Fibroblast of lung (primary cell): Measurements from ENCODE around the gene KDM8. TPM values are rescaled to one million over a fixed set of nuclear protein-coding genes. Genes with fewer than 3 reads are reported as not detected.

Experiments used
- DNase-seq, 2 donors: peaks; one replicate each; pipeline versions ENCODE4 v3.0.0 to v3.0.0-alpha.2; 2010; ENCODE audit warnings: low read depth in 2 of 2
- H2AFZ ChIP-seq: 2 replicates; pipeline ENCODE4 v1.5.1; 2012; ENCODE audit warnings: low read length, control low read depth, inconsistent platforms
- H3K27ac ChIP-seq: 2 replicates; pipeline ENCODE4 v1.5.1; 2011; ENCODE audit warnings: low read length, control low read depth; ENCODE audit not compliant: insufficient read depth
- H3K27me3 ChIP-seq: 2 replicates; pipeline ENCODE4 v1.5.1; 2011; ENCODE audit warnings: mild to moderate bottlenecking, low read length; ENCODE audit not compliant: control insufficient read depth, insufficient read depth
- H3K36me3 ChIP-seq: 2 replicates; pipeline ENCODE4 v1.5.1; 2011; ENCODE audit warnings: low read length; ENCODE audit not compliant: control insufficient read depth, insufficient read depth
- H3K4me1 ChIP-seq: 2 replicates; pipeline ENCODE4 v1.5.1; 2011; ENCODE audit warnings: low read length; ENCODE audit not compliant: control insufficient read depth, insufficient read depth; ENCODE audit errors: extremely low read depth
- H3K4me2 ChIP-seq: 2 replicates; pipeline ENCODE4 v1.5.1; 2011; ENCODE audit warnings: low read length, control low read depth; ENCODE audit not compliant: insufficient read depth; ENCODE audit errors: extremely low read depth
- H3K4me3 ChIP-seq, 4 experiments: fragments of 200-600 bp in 1 of 4; sonication (generic) in 1 of 4; replicated peaks in 1 of 4; 2 replicates each; pipeline ENCODE4 v1.5.1; 2011 to 2016; ENCODE audit warnings: low read length in 4 of 4, low read depth in 3 of 4, mild to moderate bottlenecking in 3 of 4, control low read depth in 2 of 4, inconsistent platforms in 1 of 4, mixed read lengths in 1 of 4; ENCODE audit not compliant: insufficient read depth in 1 of 4; ENCODE audit errors: control extremely low read depth in 1 of 4
- H3K79me2 ChIP-seq: 2 replicates; pipeline ENCODE4 v1.5.1; 2012; ENCODE audit warnings: mild to moderate bottlenecking, low read length, inconsistent platforms; ENCODE audit not compliant: control insufficient read depth, insufficient read depth
- H3K9ac ChIP-seq: 2 replicates; pipeline ENCODE4 v1.5.1; 2011; ENCODE audit warnings: mild to moderate bottlenecking, low read length, control low read depth; ENCODE audit not compliant: insufficient read depth
- H3K9me3 ChIP-seq: 2 replicates; pipeline ENCODE4 v1.5.1; 2012; ENCODE audit warnings: low read depth, low read length; ENCODE audit not compliant: control insufficient read depth, insufficient read depth
- H4K20me1 ChIP-seq: 2 replicates; pipeline ENCODE4 v1.5.1; 2011; ENCODE audit warnings: low read length; ENCODE audit not compliant: control insufficient read depth, insufficient read depth; ENCODE audit errors: extremely low read depth
- CTCF ChIP-seq, 2 donors: IDR thresholded peaks in 1 of 2; conservative IDR thresholded peaks in 1 of 2; 1 replicate in 1 of 2; 2 replicates in 1 of 2; pipeline ENCODE4 v1.5.1; 2011 to 2012; ENCODE audit warnings: low read length in 2 of 2, control low read depth in 1 of 2, inconsistent platforms in 1 of 2, low read depth in 1 of 2, mild to moderate bottlenecking in 1 of 2
- EZH2 ChIP-seq: IDR thresholded peaks from 2 replicates; pipeline ENCODE4 v1.5.1; 2012; ENCODE audit warnings: low read length, control low read depth, mild to moderate bottlenecking; ENCODE audit errors: missing control alignments
- polyA plus RNA-seq, 2 donors: library from polyadenylated mRNA; depleted of rRNA in 1 of 2; stranded (reverse) in 1 of 2; unstranded in 1 of 2; fragments of >200 nt; gene quantifications; 2 replicates each; pipeline ENCODE4 v1.2.1, GENCODE V29; 2011 to 2012; ENCODE audit warnings: missing spikeins in 1 of 2
- total RNA-seq: library from RNA; depleted of rRNA; stranded (reverse); fragments of >200 nt; gene quantifications from 2 replicates; pipeline ENCODE4 v1.2.1, GENCODE V29; 2014

KDM8 gene
- total and polyA plus RNA-seq, 2 donors (not counting 1 experiment from before 2014, with no cell fraction given): 2.0 to 3.6 TPM

- no peaks in the 10 kb centered on the region for H4K20me1 ChIP-seq
- H3K4me3 ChIP-seq: no peak overlapping the region
- no peak overlapping the region for H3K4me2 ChIP-seq
- peaks cover 21% of the 10 kb centered on the region for H3K4me1 ChIP-seq
- H3K27me3 ChIP-seq: no peaks in the 10 kb centered on the region
- DNase-seq: no peak
- no peaks in the 10 kb centered on the region for H3K79me2 ChIP-seq
- H3K9ac ChIP-seq: no peak overlapping the region
- TF ChIP-seq CTCF (conservative IDR thresholded peaks at IDR 0.05 in 1 of 2, IDR thresholded peaks at IDR 0.05 in 1 of 2; ENCODE audit: low read depth in 1 of 2, low read length in 2 of 2): no peak
- TF ChIP-seq EZH2: no peak
- H3K36me3 ChIP-seq: peaks cover 15% of the 10 kb centered on the region
- no peak overlapping the region for H2AFZ ChIP-seq
- no peaks in the 10 kb centered on the region for H3K9me3 ChIP-seq
- H3K27ac ChIP-seq: no peak overlapping the region
Observed at GRCh38 chr16:27233731-27234130, 30.4 kb downstream of the KDM8 start.

- no peaks in the 10 kb centered on the region for H3K9me3 ChIP-seq
- no peak overlapping the region for H3K4me2 ChIP-seq
- H4K20me1 ChIP-seq: no peaks in the 10 kb centered on the region
- H2AFZ ChIP-seq: no peak overlapping the region
- H3K79me2 ChIP-seq: no peaks in the 10 kb centered on the region
- DNase-seq: no peak
- H3K27ac ChIP-seq: no peak overlapping the region
- no peaks in the 10 kb centered on the region for H3K27me3 ChIP-seq
- no peak for TF ChIP-seq EZH2
- TF ChIP-seq CTCF (conservative IDR thresholded peaks at IDR 0.05 in 1 of 2, IDR thresholded peaks at IDR 0.05 in 1 of 2; ENCODE audit: low read depth in 1 of 2, low read length in 2 of 2): no peak
- peaks cover 15% of the 10 kb centered on the region for H3K36me3 ChIP-seq
- no peak overlapping the region for H3K9ac ChIP-seq
- peaks cover 21% of the 10 kb centered on the region for H3K4me1 ChIP-seq
- no peak overlapping the region for H3K4me3 ChIP-seq
Observed at GRCh38 chr16:27234171-27234570, 30.8 kb downstream of the KDM8 start.

- Histone ChIP-seq H3K9ac (no peak overlapping the region), H3K4me1 (peaks cover 21% of the 10 kb centered on the region), H3K4me2 (no peak overlapping the region), H3K36me3 (peaks cover 15% of the 10 kb centered on the region), H3K9me3 (no peaks in the 10 kb centered on the region), H3K79me2 (no peaks in the 10 kb centered on the region), H3K27ac (peak overlapping the region; percentile 22), H2AFZ (no peak overlapping the region), H3K4me3 (no peak overlapping the region), H3K27me3 (no peaks in the 10 kb centered on the region), H4K20me1 (no peaks in the 10 kb centered on the region)
- TF ChIP-seq CTCF (conservative IDR thresholded peaks at IDR 0.05 in 1 of 2, IDR thresholded peaks at IDR 0.05 in 1 of 2; ENCODE audit: low read depth in 1 of 2, low read length in 2 of 2) (no peak), EZH2 (no peak)
- DNase-seq: no peak
Observed at GRCh38 chr16:27234603-27235002, 31.3 kb downstream of the KDM8 start.
